Measurements from ENCODE around the gene OXER1.

Gene OXER1

GRCh38 chr2:42764096-42764495 is at the start of gene OXER1:
OXER1 (minus strand) TSS chr2:42764135; CDS start chr2:42764062, 73 bp downstream.
- peak; percentile 58 to 87 for DNase-seq

GRCh38 chr2:42812899-42813479 is 49.1 kb upstream of the OXER1 start:
- peak; percentile 52 to 64 for DNase-seq

- DNase-seq, result peak in 1 of 2 donors; percentile 21
Measured at GRCh38 chr2:42810971-42811811, 47.3 kb upstream of the OXER1 start.

- peak; percentile 92 to 97 for DNase-seq
Measured at GRCh38 chr2:42810121-42810970, 46.4 kb upstream of the OXER1 start.

- DNase-seq, result peak; percentile 72 to 79
Measured at GRCh38 chr2:42809819-42810120, 45.8 kb upstream of the OXER1 start.

GRCh38 chr2:42809131-42809818 is 45.3 kb upstream of the OXER1 start:
- no peak for DNase-seq

GRCh38 chr2:42808301-42808700 is 44.4 kb upstream of the OXER1 start:
- DNase-seq, result no peak

GRCh38 chr2:42806786-42807185 is 42.9 kb upstream of the OXER1 start:
- no peak for DNase-seq

- DNase-seq, result no peak
Measured at GRCh38 chr2:42804891-42805290, 41.0 kb upstream of the OXER1 start.

GRCh38 chr2:42804338-42804737 is 40.4 kb upstream of the OXER1 start:
- peak; percentile 70 to 79 for DNase-seq

GRCh38 chr2:42802150-42802549 is 38.2 kb upstream of the OXER1 start:
- no peak for DNase-seq

- DNase-seq, result no peak
Measured at GRCh38 chr2:42801381-42801780, 37.4 kb upstream of the OXER1 start.

- DNase-seq, result no peak
Measured at GRCh38 chr2:42800981-42801380, 37.0 kb upstream of the OXER1 start.

GRCh38 chr2:42800461-42800962 is 36.6 kb upstream of the OXER1 start:
- DNase-seq, result no peak

GRCh38 chr2:42799881-42800280 is 35.9 kb upstream of the OXER1 start:
- no peak for DNase-seq

- no peak for DNase-seq
Measured at GRCh38 chr2:42797281-42797680, 33.3 kb upstream of the OXER1 start.

GRCh38 chr2:42796427-42797248 is 32.7 kb upstream of the OXER1 start:
- DNase-seq, result no peak

GRCh38 chr2:42795841-42796301 is 31.9 kb upstream of the OXER1 start:
- DNase-seq, result peak in 1 of 2 donors; percentile 52

GRCh38 chr2:42795275-42795674 is 31.3 kb upstream of the OXER1 start:
- DNase-seq, result no peak

GRCh38 chr2:42794271-42795046 is 30.5 kb upstream of the OXER1 start:
- no peak for DNase-seq
